Measurements from ENCODE around the gene CD207.
"Not testable (repeated sequence)": the region's sequence is repeated elsewhere in the genome, so short reads cannot be mapped to it uniquely, and the experiment has no call there.

Gene CD207

DNA sequence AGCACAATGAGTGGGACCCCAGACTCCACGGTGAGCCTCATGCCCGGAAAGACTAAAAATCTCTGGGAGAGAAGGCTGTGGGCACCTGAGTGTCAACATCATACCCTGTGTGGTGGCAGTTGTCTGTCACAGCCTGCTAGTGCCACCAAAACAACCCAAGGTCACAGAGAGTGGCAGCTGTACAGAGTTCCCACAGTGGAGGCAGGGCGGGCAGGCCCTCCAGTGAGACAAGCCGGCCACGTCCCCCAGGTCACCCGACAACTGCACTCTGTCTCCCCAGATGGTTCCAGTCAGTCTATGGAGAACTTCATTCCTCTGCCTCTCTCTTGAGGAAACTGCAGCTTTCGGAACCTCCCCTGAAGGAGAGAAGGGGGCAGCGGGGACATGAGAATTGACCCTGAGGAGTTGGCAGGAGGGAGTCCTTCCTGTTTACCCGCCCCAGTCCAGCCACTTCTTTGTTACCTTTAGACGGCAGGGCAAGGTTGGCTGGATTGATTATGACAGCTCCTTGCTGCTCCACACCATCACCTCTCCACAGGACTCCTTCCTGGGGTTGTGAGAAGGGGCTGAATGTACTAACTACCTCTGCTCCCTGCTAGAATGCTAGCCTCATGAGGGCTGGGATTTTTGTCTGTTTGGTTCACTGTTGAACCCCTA is 33.9 kb downstream of the CD207 start:
- no peak overlapping the region for H3K4me3 ChIP-seq (ENCODE audit: low read depth, low read length)
- no peaks in the 10 kb centered on the region for H3K4me1 ChIP-seq
- H3K36me3 ChIP-seq, result no peaks in the 10 kb centered on the region
- H3K9me3 ChIP-seq, result no peaks in the 10 kb centered on the region
- TF ChIP-seq CTCF (IDR thresholded peaks at IDR 0.05; ENCODE audit: low read depth, low read length), result no peak
- DNase-seq, result no peak
- H3K27me3 ChIP-seq, result no peaks in the 10 kb centered on the region

GRCh38 chr2:70799706-70800105 is 35.9 kb downstream of the CD207 start:
- Histone ChIP-seq H3K4me1 (no peaks in the 10 kb centered on the region), H3K4me3 (ENCODE audit: low read depth, low read length) (no peak overlapping the region), H3K9me3 (no peaks in the 10 kb centered on the region), H3K36me3 (no peaks in the 10 kb centered on the region), H3K27me3 (no peaks in the 10 kb centered on the region)
- TF ChIP-seq CTCF (IDR thresholded peaks at IDR 0.05; ENCODE audit: low read depth, low read length), result no peak
- DNase-seq, result no peak

GRCh38 chr2:70797996-70798395 is 37.6 kb downstream of the CD207 start:
- H3K9me3 ChIP-seq; H3K36me3 ChIP-seq; H3K4me1 ChIP-seq; DNase-seq; H3K4me3 ChIP-seq (ENCODE audit: low read depth, low read length); H3K27me3 ChIP-seq: not testable (repeated sequence)

GRCh38 chr2:70797506-70797905 is 38.1 kb downstream of the CD207 start:
- TF ChIP-seq CTCF (IDR thresholded peaks at IDR 0.05; ENCODE audit: low read depth, low read length), result no peak
- H3K4me1 ChIP-seq, result no peaks in the 10 kb centered on the region
- H3K36me3 ChIP-seq, result no peaks in the 10 kb centered on the region
- no peak overlapping the region for H3K4me3 ChIP-seq (ENCODE audit: low read depth, low read length)
- no peak for DNase-seq
- no peaks in the 10 kb centered on the region; the same call in 1 of the 2 replicates for H3K27me3 ChIP-seq
- H3K9me3 ChIP-seq, result no peaks in the 10 kb centered on the region

DNA sequence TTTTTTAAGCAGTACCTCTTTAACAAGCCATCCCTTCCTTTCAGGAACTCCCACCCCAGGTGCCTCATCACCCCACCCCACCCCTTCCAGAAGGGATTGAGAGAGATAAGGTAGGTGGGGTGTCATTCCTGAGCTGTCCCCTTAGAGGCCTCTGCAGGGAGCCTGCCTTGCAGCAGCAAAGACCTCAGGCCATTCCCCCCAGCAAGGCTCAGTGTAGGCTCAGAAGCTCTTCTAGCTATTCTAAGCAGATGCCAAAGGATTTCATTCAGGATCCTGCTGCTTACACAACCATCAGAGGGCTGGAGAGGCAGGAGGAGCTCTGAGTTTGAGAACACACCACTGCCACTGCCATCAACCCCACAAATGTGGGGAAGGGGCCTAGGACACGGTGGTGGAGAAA is 39.4 kb downstream of the CD207 start:
- DNase-seq, result no peak

DNA sequence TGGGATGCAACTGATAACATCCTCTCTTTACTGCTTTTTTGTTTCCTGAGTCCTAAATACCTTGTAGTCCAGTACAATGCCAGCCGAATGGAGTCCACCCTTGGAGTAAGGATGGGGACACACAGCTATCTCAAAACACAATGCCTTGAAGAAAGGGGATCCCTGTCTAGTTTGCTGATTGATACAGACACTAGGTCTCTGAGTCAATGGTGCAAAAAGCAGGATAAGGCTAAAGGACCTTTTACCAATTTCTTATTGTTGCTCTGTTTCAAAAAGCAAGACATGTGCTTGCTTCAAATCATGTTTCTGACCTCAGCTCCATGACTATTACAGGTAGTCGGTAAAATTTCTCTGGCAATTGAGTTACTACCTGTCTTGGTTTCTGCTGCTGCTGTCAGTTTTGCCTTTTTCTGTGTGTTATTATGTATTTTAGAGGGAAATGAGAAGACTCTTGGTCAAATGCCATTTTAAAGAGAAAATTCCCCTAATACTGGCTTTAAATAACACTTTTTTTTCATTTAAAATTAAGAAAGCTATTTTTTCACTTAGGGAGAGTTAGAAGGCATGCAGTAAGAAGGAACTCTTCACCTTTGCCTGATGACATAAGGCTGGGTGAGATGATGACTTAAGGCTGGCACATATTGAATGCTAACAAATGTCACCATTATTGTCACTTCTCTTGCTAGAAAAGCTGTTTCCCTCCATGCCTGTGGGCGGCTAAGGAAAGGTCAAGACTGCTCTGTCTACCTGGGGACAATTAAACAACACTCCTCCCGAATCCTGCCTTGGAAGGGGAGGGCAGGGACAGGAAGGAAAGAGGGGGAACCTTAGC is 40.2 kb downstream of the CD207 start:
- peaks cover 5% of the 10 kb centered on the region for H3K27me3 ChIP-seq
- H3K4me1 ChIP-seq, result no peaks in the 10 kb centered on the region
- H3K9me3 ChIP-seq, result no peaks in the 10 kb centered on the region
- no peak overlapping the region for H3K4me3 ChIP-seq (ENCODE audit: low read depth, low read length)
- DNase-seq, result no peak
- TF ChIP-seq CTCF (IDR thresholded peaks at IDR 0.05; ENCODE audit: low read depth, low read length), result no peak
- H3K36me3 ChIP-seq, result no peaks in the 10 kb centered on the region

More for the DNA sequence above, 39.4 kb downstream of the CD207 start:
- Histone ChIP-seq H3K9me3 (no peaks in the 10 kb centered on the region), H3K4me1 (no peaks in the 10 kb centered on the region), H3K36me3 (no peaks in the 10 kb centered on the region), H3K27me3 (no peaks in the 10 kb centered on the region; the same call in 1 of the 2 replicates), H3K4me3 (ENCODE audit: low read depth, low read length) (no peak overlapping the region)
- no peak for TF ChIP-seq CTCF (IDR thresholded peaks at IDR 0.05; ENCODE audit: low read depth, low read length)

Data from BE2C (cell line).